Measurements from ENCODE around the gene FSTL4. TPM values are rescaled to one million over a fixed set of nuclear protein-coding genes. Genes with fewer than 3 reads are reported as not detected.

FSTL4 gene
- total RNA-seq, 2 donors from 2014 or later = 0.32 to 0.89 TPM

GRCh38 chr5:133341296-133341695, 271.0 kb downstream of the FSTL4 start:
- H3K9me3 ChIP-seq = no peaks in the 10 kb centered on the region
- no peaks in the 10 kb centered on the region for H3K27me3 ChIP-seq
- no peak overlapping the region for H3K4me3 ChIP-seq
- intact Hi-C loops (cut with DNase I) = no loop called here
- H3K27ac ChIP-seq = no peak overlapping the region
- H3K36me3 ChIP-seq = no peaks in the 10 kb centered on the region
- no peak overlapping the region for H3K9ac ChIP-seq (ENCODE audit: low read depth in 2 of 2, low read length in 2 of 2)
- no peak for DNase-seq
- TF ChIP-seq CTCF (IDR thresholded peaks at IDR 0.05) = no peak
- no peaks in the 10 kb centered on the region for H3K4me1 ChIP-seq

GRCh38 chr5:133340822-133341221, 271.5 kb downstream of the FSTL4 start:
- TF ChIP-seq CTCF (IDR thresholded peaks at IDR 0.05) = no peak
- no peaks in the 10 kb centered on the region for H3K4me1 ChIP-seq
- no peak for DNase-seq
- no peaks in the 10 kb centered on the region for H3K36me3 ChIP-seq
- no peaks in the 10 kb centered on the region for H3K27me3 ChIP-seq
- no peaks in the 10 kb centered on the region for H3K9me3 ChIP-seq
- H3K9ac ChIP-seq (ENCODE audit: low read depth in 2 of 2, low read length in 2 of 2) = no peak overlapping the region
- intact Hi-C loops (cut with DNase I) = no loop called here
- no peak overlapping the region for H3K4me3 ChIP-seq
- no peak overlapping the region for H3K27ac ChIP-seq

- intact Hi-C loops (cut with DNase I) = no loop called here
- Histone ChIP-seq H3K9ac (ENCODE audit: low read depth in 2 of 2, low read length in 2 of 2) (peak overlapping the region in 1 of 2 donors; percentile 39), H3K4me1 (no peaks in the 10 kb centered on the region), H3K9me3 (no peaks in the 10 kb centered on the region), H3K36me3 (no peaks in the 10 kb centered on the region), H3K27me3 (no peaks in the 10 kb centered on the region), H3K27ac (no peak overlapping the region), H3K4me3 (no peak overlapping the region)
- DNase-seq = peak; percentile 29
- TF ChIP-seq CTCF (IDR thresholded peaks at IDR 0.05) = no peak
These were observed 272.2 kb downstream of the FSTL4 start for GRCh38 chr5:133340002-133340755.

GRCh38 chr5:133338504-133339355, 273.6 kb downstream of the FSTL4 start:
- no peak overlapping the region for H3K27ac ChIP-seq
- DNase-seq = no peak
- H3K9ac ChIP-seq (ENCODE audit: low read depth in 2 of 2, low read length in 2 of 2) = no peak overlapping the region
- intact Hi-C loops (cut with DNase I) = no loop called here
- no peak for TF ChIP-seq CTCF (IDR thresholded peaks at IDR 0.05)
- H3K4me1 ChIP-seq = no peaks in the 10 kb centered on the region
- H3K27me3 ChIP-seq = no peaks in the 10 kb centered on the region
- no peaks in the 10 kb centered on the region for H3K36me3 ChIP-seq
- H3K9me3 ChIP-seq = no peaks in the 10 kb centered on the region
- H3K4me3 ChIP-seq = no peak overlapping the region

GRCh38 chr5:133337795-133338445, 274.4 kb downstream of the FSTL4 start:
- Histone ChIP-seq H3K9me3 (no peaks in the 10 kb centered on the region), H3K4me1 (no peaks in the 10 kb centered on the region), H3K27ac (no peak overlapping the region), H3K27me3 (no peaks in the 10 kb centered on the region), H3K36me3 (no peaks in the 10 kb centered on the region), H3K4me3 (no peak overlapping the region), H3K9ac (ENCODE audit: low read depth in 2 of 2, low read length in 2 of 2) (no peak overlapping the region)
- intact Hi-C loops (cut with DNase I) = no loop called here
- TF ChIP-seq CTCF (IDR thresholded peaks at IDR 0.05) = no peak
- DNase-seq = no peak

All from colonic mucosa (tissue), 4 donors.